IPS DF 6.9 (cell line): ENCODE data around the gene COL23A1.
"Not testable (repeated sequence)": the region's sequence is repeated elsewhere in the genome, so short reads cannot be mapped to it uniquely, and the experiment has no call there.

Source experiments
- DNase-seq: peaks from one replicate; pipeline ENCODE4 v3.0.0-alpha.2; 2013; ENCODE audit warnings: low read depth, low spot score
- H3K27ac ChIP-seq: one replicate; pipeline ENCODE4 v1.5.1; 2013; ENCODE audit warnings: low read length, control low read depth
- H3K27me3 ChIP-seq: 2 replicates; pipeline ENCODE4 v1.6.1; 2013; ENCODE audit warnings: mild to moderate bottlenecking, low read length; ENCODE audit not compliant: control insufficient read depth, insufficient read depth
- H3K36me3 ChIP-seq: 2 replicates; pipeline ENCODE4 v1.6.1; 2013; ENCODE audit warnings: low read length; ENCODE audit not compliant: control insufficient read depth, insufficient read depth
- H3K4me1 ChIP-seq: 2 replicates; pipeline ENCODE4 v1.6.1; 2013; ENCODE audit warnings: low read length; ENCODE audit not compliant: control insufficient read depth, insufficient read depth
- H3K4me3 ChIP-seq: 2 replicates; pipeline ENCODE4 v1.5.1; 2013; ENCODE audit warnings: mild to moderate bottlenecking, low read length
- H3K9me3 ChIP-seq: 2 replicates; pipeline ENCODE4 v1.6.1; 2013; ENCODE audit warnings: low read length, inconsistent platforms; ENCODE audit not compliant: control insufficient read depth, insufficient read depth
- WGBS: extraction: QIAGEN DNeasy Blood & Tissue Kit; methylation state at CpG from one replicate; pipeline ENCODE4 v1.1.7; 2013; ENCODE audit warnings: mixed read lengths, missing lambda C conversion rate; ENCODE audit not compliant: insufficient read length, insufficient coverage; 5-methylcytosine and 5-hydroxymethylcytosine counted together

Gene COL23A1

DNA sequence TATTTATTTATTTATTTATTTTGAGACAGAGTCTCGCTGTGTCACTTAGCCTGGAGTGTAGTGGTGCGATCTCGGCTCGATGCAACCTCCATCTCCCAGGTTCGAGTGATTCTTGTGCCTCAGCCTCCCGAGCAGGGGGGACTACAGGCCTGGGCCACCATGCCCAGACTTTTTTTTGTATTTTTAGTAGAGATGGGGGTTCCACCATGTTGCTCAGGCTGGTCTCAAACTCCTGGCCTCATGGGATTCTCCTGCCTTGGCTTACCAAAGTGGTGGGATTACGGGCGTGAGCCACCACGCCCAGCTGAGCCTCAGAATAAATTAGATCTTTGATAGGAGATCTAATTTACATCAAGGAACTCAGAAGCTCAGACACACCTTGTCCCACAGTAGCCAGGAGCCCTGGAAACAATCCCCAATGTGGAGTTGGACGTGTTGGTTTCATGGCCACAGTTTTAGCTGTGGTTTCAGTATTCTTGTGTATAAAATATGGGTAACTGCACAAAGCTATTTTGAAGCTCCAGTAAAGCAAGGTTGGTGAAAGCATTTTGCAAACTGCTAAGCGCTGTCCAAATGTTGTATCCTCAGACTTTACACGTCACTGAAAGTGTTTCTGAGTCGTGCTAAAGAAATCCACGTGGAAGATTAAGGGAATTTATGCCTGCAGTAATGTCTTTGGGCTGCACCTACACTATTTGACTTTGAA lies 388.8 kb downstream of the COL23A1 start:
- no peak for DNase-seq
- H3K9me3 ChIP-seq, result no peaks in the 10 kb centered on the region
- H3K36me3 ChIP-seq, result peaks cover 2% of the 10 kb centered on the region; the same call in 1 of the 2 replicates
- no peak overlapping the region for H3K4me3 ChIP-seq
- no peaks in the 10 kb centered on the region for H3K4me1 ChIP-seq
- no CpG with 5 or more reads among the region's 14 CpGs for WGBS
- no peaks in the 10 kb centered on the region for H3K27me3 ChIP-seq
- no peak overlapping the region for H3K27ac ChIP-seq

DNA sequence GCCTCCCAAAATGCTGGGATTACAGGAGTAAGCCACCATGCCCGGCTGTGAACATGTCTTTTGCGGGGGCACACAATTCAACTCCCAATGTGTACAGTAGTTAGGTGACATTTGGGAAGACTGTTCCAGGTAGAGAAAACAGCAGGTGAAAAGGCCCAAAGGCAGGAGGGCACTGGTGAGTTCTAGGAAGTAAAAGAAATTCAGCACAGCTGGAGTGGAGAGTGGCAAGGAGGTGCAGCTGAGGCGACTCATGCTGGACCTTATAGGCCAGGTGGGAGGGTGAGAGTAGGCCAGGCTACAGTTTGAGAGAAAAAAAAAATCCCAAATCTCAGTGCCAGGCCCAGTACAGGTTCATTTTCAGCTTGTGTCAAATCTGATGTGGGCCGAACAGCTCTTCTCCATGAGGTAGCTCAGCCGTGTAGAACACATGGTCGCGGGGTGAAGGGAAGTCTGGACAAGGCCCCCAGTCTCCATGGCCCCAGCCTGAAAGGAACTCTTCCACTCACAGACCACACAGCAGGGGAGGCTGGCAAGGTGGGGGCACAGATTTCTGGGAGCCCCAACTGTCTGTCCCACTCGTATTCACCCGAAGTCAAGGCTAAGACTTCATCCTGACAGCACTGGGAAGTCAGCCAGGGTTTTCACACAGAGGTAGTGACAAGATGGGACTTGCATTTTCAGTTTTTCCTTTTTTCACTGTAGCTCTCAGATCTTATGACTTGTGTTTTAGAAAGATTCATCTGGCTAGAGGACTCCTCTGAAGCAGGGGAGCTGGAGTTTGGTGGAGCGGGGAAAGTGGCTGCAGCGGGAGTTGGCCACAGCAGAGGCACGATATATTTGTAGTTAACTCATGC lies 390.4 kb downstream of the COL23A1 start:
- Histone ChIP-seq H3K4me3 (no peak overlapping the region), H3K9me3 (no peaks in the 10 kb centered on the region), H3K27me3 (no peaks in the 10 kb centered on the region), H3K27ac (no peak overlapping the region), H3K4me1 (no peaks in the 10 kb centered on the region), H3K36me3 (no peaks in the 10 kb centered on the region)
- WGBS, result no CpG with 5 or more reads among the region's 12 CpGs
- no peak for DNase-seq

DNA sequence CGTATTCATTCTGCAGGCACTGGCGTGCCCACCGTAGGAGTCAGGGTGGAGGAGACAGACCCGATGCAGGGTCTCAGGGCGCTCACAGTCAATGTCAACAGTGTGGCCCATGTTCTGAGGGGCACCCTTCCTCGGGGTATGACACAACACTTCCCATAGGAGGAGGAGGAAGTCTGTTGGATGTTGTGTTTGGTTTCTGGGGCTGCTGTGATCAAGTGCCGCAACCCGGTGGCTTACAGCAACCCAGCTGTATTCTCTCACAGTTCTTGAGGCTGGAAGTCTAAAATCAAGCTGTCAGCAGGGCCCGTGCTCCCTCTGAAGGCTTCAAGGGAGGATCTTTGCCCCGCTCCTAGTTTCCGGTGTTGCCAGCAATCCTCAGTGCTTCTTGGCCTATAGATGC lies 391.5 kb downstream of the COL23A1 start:
- H3K27ac ChIP-seq, result no peak overlapping the region
- no peaks in the 10 kb centered on the region for H3K4me1 ChIP-seq
- no peak for DNase-seq
- H3K36me3 ChIP-seq, result no peaks in the 10 kb centered on the region
- no peak overlapping the region for H3K4me3 ChIP-seq
- WGBS, result no CpG with 5 or more reads among the region's 11 CpGs
- no peaks in the 10 kb centered on the region for H3K27me3 ChIP-seq
- no peaks in the 10 kb centered on the region for H3K9me3 ChIP-seq

DNA sequence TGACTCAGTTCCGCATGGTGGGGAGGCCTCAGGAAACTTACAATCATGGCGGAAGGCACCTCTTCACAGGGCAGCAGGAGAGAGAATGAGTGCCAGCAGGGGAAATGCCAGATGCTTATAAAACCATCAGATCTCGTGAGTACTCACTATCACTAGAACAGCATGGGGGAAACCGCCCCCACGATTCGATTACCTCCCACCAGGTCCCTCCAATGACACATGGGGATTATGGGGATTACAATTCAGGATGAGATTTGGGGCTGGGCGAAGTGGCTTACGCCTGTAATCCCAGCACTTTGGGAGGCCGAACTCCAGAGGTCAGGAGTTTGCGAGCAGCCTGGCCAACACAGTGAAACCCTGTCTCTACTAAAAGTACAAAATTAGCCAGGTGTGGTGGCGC lies 392.0 kb downstream of the COL23A1 start:
- not testable (repeated sequence) for H3K27me3 ChIP-seq, H3K36me3 ChIP-seq, H3K9me3 ChIP-seq, H3K4me1 ChIP-seq, DNase-seq, H3K27ac ChIP-seq, H3K4me3 ChIP-seq
- no CpG with 5 or more reads among the region's 11 CpGs for WGBS

DNA sequence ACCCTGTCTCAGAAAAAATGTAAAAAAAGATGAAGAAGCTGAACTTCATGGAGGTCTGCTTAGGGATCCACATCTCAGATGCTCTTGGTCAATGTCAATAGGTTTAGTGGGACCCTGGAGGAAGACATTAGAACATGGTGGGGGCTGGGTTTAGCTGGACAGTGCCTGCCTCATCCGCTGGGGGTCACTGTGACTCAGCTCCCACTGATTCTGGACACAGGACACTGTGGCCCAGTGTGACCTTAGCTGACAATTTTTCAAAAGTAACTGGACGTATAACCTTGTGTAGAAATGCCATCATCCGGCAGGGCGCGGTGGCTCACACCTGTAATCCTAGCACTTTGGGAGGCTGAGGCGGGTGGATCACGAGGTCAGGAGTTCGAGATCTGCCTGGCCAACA lies 393.2 kb downstream of the COL23A1 start:
- Histone ChIP-seq H3K4me3 (no peak overlapping the region), H3K27me3 (no peaks in the 10 kb centered on the region), H3K4me1 (no peaks in the 10 kb centered on the region), H3K36me3 (no peaks in the 10 kb centered on the region), H3K9me3 (no peaks in the 10 kb centered on the region), H3K27ac (no peak overlapping the region)
- WGBS, result no CpG with 5 or more reads among the region's 8 CpGs
- no peak for DNase-seq

DNA sequence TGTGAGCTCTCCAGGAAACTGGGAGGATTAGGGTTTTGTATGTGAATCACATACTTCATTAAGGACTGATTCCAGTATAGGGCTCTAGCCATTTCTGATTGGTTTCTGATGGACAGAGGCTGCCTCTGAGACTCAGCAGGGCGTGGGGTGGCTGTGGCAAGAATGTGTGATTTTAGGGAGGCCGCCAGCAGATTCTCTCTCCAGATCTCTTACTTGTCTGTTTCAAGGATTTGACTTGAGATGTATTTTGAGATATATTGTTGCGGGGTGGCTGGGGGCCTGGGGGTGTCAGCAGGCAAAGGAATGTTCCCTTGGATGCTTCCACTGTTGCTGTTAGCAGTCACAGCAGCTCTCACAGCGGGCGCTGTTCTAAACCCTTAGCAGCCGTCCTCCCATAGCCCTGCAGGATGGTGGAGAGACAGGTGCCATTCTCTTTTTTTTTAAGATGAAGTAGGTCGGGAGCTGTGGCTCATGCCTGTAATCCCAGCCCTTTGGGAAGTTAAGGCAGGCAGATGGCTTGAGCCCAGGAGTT lies 393.8 kb downstream of the COL23A1 start:
- H3K9me3 ChIP-seq, result no peaks in the 10 kb centered on the region
- DNase-seq, result no peak
- H3K4me1 ChIP-seq, result no peaks in the 10 kb centered on the region
- no peak overlapping the region for H3K27ac ChIP-seq
- no peaks in the 10 kb centered on the region for H3K36me3 ChIP-seq
- no peaks in the 10 kb centered on the region for H3K27me3 ChIP-seq
- no peak overlapping the region for H3K4me3 ChIP-seq
- no CpG with 5 or more reads among the region's 7 CpGs for WGBS

DNA sequence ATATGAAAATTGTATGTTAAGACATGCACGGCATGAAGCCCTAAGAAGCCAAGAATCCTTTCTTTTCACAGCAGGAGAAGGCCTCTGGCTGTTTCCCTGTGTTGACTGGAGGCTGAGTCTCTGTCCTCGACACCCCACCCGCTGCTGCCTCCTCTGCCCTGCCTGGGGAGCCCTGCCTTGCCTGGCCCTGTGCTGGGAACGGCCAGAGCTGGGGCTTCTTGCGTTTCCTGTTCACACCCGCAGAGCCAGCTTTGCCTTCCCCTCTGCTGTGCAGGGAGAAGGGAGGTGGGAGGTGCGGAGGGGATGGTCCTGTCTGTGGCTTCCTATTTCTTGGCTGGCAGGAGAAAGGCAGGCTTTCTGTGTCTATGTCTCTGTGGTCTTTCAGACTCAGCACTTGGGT lies 396.2 kb downstream of the COL23A1 start:
- Histone ChIP-seq H3K36me3 (no peaks in the 10 kb centered on the region), H3K27ac (no peak overlapping the region), H3K4me3 (no peak overlapping the region), H3K4me1 (no peaks in the 10 kb centered on the region), H3K9me3 (no peaks in the 10 kb centered on the region), H3K27me3 (no peaks in the 10 kb centered on the region)
- no CpG with 5 or more reads among the region's 7 CpGs for WGBS
- no peak for DNase-seq

DNA sequence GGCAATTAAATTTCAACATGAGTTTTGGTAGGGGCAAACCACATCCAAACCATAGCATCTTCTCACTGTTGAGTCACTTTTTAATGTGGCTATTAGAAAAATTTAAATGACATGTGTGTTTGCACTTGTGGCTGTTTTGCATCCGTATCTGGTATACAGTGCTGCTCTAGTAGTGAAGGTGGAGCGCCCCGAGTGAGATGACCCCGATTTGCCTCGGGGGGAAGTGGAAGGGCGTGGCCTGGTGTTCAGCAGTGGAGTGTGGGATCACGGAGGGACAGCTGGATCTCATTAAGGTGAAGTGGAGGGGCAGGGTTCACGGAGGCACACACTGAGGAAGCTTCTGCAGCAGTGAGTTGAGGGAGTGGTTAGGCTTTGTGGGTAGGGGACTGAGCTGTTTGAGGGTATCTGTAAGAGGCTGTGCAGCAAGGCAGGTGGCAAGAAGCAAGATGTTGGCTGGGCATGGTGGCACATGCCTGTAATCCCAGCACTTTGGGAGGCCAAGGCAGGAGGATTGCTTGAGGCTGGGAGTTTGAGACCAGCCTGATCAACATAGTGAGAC lies 396.9 kb downstream of the COL23A1 start:
- Histone ChIP-seq H3K36me3 (no peaks in the 10 kb centered on the region), H3K4me1 (no peaks in the 10 kb centered on the region), H3K27me3 (no peaks in the 10 kb centered on the region), H3K27ac (no peak overlapping the region), H3K4me3 (no peak overlapping the region), H3K9me3 (no peaks in the 10 kb centered on the region)
- no peak for DNase-seq
- WGBS, result no CpG with 5 or more reads among the region's 8 CpGs

DNA sequence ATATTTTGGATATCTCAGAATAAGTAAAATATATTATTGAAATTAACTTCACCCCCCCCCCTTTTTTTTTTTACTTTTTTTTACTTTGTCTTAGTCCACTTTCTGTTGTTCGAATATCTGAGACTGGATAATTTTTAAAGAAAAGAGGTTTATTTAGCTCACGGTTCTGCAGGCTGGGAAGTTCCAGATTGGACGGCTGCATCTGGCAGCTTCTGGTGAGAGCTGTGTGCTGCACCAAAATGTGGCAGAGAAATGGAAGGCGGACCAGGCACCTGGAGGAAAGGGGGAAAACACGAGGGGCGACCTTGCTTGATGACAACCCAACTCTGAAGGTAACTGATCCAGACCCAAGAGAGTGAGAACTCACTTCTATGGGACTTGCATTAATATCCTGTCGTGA lies 397.4 kb downstream of the COL23A1 start:
- H3K27ac ChIP-seq, result no peak overlapping the region
- no peaks in the 10 kb centered on the region for H3K4me1 ChIP-seq
- H3K9me3 ChIP-seq, result no peaks in the 10 kb centered on the region
- no CpG with 5 or more reads among the region's 7 CpGs for WGBS
- DNase-seq, result no peak
- no peaks in the 10 kb centered on the region for H3K27me3 ChIP-seq
- H3K36me3 ChIP-seq, result no peaks in the 10 kb centered on the region
- no peak overlapping the region for H3K4me3 ChIP-seq

DNA sequence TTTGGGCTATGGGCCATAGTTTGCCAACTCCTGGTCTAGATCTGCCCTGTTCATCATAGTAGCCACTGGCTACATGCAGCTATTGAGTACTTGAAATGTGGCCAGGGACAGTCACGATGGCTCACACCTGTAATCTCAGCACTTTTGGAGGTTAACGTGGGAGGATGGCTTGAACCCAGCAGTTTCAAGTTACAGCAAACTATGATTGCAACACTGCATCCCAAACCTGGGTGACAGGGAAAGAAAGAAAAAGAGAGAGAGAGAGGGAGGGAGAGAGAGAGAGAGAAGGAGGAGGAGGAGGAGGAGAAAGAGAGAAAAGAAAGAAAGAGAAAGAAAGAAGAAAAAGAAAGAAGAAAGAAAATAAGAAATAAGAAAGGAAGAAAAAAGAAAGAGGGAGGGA lies 397.9 kb downstream of the COL23A1 start:
- WGBS, result no CpG with 5 or more reads among the region's 2 CpGs
- H3K27ac ChIP-seq, result no peak overlapping the region

More for the DNA sequence above, 397.9 kb downstream of the COL23A1 start:
- DNase-seq, result no peak
- Histone ChIP-seq H3K36me3 (no peaks in the 10 kb centered on the region), H3K27me3 (no peaks in the 10 kb centered on the region), H3K4me3 (no peak overlapping the region), H3K4me1 (no peaks in the 10 kb centered on the region), H3K9me3 (no peaks in the 10 kb centered on the region)
